Peyer's patch (tissue), 4 donors: ENCODE results near the gene DIP2A.

ENCODE experiments used
- CTCF ChIP-seq, 6 experiments: fragments of 450-650 bp in 4 of 6; fragments of 200-600 bp in 2 of 6; sonication (generic) in 1 of 6; IDR thresholded peaks; one replicate each; pipeline ENCODE4 v1.5.1; 2017 to 2019; ENCODE audit warnings: antibody characterized with exemption in 6 of 6, mild to moderate bottlenecking in 3 of 6, moderate library complexity in 1 of 6
- POLR2A ChIP-seq, 2 donors: fragments of 450-650 bp; IDR thresholded peaks; one replicate each; pipeline ENCODE4 v1.5.1; 2017; ENCODE audit warnings: antibody characterized with exemption in 2 of 2, mild to moderate bottlenecking in 2 of 2, moderate library complexity in 2 of 2

GRCh38 chr21:46618738-46619379 is 160.2 kb downstream of the DIP2A start:
- TF ChIP-seq CTCF (IDR thresholded peaks at IDR 0.05) (no peak), POLR2A (IDR thresholded peaks at IDR 0.05) (no peak)
